HuH-7.5 (cell line): ENCODE data around the gene EXOC6.
"Not testable (repeated sequence)": the region's sequence is repeated elsewhere in the genome, so short reads cannot be mapped to it uniquely, and the experiment has no call there.

Experiments
- DNase-seq: peaks from one replicate; pipeline ENCODE4 v3.0.0; 2011; ENCODE audit warnings: low spot score

Gene EXOC6

DNA sequence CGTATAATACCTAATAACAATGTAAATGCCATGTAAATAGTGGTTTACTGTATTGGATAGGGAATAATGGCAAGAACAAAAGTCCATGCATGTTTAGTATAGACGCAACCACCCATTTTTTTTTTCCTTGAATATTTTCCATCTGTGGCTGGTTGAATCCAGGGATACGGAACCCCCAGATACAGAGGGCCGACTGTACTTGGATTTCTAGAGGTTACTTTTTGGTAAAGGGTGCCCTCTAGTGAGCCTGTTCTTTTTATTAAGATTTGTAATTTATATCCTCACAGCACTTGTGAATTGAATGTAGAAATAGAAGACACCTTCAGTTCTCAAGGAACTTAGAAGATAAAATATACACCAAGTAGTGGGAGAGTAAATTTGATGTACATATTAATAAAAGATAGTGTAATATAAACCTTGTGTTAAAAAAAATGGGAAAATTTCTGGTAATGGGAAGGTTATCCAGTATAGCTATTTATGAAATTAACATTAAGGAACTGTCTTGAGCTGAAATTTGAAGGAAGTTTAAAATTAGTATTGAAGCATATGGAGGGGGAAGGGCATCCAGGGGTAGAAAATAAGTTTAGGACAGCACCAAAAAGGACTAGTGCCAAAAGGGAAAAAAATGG lies 32.0 kb downstream of the EXOC6 start:
- no peak for DNase-seq

DNA sequence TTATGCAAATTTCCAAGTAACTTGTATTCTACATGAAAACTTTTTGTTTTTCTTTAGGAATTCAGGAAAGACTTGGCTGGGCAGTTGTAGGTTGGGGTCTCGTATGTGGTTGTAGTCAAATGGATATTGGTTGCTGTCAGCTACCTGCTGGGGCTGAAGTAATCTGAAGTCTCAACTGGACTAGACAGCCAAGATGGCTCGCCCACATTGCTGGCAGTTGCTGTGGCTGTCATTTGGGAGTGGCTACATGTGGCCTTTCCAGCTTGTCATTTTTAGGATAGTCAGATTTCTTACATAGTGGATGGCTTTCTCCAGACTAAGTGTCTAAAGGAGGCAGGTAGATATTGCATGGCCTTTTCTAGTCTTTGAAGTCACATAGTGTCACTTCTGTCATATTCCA lies 32.6 kb downstream of the EXOC6 start:
- no peak for DNase-seq

DNA sequence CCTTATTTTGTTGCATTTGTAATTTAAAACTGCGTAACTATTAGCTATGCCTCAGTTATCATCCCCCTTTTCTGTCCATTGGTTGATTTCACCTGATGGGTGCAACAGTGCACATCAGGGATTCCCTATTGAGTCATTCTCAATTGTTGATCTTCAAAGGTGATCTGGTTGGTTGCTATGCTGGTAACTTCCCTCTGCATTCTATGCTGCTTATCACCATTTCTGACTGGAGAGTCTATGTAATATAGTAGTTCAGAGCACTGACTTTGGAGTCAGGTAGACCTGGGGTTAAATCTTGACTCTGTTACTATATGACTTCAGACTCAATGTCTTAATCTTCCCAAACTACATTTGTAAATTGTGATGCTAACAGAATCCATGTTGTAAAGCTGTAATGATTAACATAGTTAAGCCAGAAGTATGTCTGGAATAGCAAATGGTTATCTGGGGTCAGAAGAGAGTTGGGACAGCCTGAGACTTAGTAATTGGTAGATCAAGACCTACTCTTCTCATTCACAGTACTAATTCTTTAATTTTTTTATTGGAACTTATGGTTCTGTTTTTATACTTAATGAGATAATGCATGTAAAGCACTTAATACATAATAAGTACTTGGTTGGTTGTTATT lies 38.1 kb downstream of the EXOC6 start:
- no peak for DNase-seq

DNA sequence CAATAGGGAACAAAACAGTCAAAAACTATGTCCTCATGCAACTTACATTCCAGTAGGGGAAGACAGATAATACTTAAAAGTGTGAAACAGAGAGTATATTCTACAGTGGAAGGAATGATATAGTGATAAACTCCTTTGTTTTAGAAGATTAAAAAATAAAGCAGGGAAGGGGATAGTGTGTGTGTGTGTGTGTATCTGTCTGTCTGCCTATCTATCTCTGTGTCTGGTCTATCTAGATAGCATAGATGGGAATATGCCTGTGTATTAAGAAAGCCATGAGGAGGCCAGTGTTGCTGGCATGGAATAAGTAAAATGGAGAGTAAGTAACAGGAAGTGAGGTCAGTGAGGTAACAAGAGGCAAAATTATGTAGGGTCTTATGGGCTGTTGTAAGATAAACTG lies 42.2 kb downstream of the EXOC6 start:
- no peak for DNase-seq

DNA sequence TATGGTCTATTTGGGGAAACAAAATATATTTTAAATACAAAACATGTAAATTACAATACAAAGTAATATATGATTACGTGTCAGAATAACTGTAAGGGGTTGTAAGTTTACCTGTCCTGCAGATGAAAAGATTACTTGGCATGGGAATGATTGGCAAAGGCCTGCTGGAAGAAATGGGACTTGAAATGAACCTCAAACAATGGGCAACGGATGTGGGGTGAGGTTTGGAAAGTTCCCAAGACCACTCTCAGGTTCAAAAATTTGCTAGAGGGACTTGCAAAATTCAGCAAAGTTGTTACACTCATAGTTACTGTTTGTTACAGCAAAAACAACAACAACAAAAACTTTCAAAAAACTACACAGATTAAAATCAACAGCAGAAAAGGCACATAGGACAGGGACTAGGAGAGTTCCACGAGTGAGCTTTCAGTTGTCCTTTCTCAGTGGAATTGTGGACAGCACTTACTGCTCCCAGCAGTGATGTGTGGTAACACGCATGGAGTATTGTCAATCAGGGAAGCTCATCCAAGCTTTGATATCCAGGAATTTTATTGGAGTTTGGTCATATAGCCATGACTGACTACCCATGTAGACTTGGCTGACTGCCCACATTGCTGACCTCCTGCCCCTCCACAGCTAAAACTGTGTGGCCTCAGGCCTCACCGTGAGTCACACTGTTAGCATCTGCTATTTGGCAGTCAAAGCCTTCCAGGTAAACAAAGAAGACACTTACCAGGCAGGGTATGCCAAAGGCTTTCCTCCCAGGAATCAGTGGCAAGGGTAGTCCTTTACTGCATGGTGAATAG lies 43.8 kb downstream of the EXOC6 start:
- peak; percentile 22 for DNase-seq

DNA sequence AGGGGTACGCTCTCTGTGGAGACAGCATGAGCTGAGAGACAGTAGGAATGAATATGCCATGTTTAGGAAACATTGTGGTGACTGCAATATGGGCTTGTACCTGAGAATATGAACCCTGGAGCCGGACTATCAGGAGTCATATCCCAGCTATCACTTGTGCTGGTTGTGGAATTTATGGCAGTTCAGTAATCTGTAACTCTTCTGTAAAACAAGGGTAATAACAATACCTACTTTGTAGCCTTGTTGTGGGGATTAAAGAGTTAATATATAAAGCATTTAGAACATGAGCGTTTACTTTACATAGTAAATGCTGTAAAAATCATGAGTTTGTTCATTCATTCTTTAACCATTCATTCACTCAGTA lies 44.4 kb downstream of the EXOC6 start:
- DNase-seq, result no peak

DNA sequence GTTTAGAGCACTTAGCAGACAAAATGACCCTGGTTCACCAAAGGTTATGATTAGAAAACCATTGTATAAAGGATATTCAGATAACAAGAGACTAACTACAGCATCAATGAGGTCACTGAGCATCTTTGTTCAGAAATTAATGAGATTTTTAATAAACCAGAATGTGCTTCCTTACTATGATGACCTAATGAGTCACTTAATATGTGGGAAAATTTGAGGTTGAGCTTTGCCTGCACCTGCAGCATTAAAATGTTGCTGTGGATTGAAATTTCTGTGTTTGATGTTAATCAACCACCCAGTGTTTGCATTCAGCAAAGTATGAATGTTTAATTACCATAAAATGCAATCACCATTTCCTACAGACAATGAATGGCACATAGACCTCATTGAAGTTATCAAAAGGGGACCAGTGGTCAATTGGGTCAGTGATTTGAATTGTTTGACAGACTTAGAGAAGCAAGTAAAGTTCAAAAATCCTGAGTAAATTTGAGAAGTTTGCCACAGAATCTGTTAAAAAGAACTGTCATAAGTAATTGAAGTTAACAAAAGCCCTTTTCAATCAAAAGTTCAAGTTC lies 45.8 kb downstream of the EXOC6 start:
- DNase-seq, result no peak

DNA sequence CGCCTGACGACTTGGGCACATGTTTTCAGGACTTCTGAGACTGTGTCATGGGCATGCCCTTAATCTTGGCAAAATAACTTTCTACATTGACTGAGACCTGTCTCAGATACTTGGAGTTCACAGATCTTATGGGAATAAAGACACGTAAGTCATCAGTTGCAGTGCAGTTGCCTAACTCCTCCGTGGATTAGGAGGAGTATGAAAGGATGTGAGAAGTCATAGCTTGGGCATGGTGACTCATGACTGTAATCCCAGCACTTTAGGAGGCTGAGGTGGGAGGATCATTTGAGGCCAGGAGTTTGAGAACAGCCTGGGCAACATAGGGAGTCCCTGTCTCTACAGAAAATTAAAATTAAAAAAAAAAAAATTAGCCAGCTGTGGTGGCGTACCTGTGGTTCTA lies 49.6 kb downstream of the EXOC6 start:
- DNase-seq, result no peak

DNA sequence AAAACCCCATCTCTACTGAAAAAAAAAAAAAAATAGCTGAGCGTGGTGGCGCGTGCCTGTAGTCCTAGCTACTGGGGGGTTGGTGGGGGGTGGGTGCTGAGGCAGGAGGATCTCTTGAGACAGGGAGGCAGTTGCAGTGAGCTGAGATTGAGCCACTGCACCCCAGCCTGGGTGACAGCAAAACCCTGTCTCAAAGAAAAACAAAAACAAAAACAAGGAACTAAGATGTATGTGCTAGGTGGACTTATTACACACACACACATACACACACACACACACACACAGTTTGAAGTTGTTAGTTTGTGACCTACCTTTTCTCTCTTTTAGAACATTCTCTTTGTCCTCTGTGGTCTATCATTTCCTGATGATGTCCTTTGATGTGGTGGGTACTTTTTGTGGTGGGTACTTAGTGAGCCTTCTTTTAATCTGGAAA lies 53.5 kb downstream of the EXOC6 start:
- no peak for DNase-seq

DNA sequence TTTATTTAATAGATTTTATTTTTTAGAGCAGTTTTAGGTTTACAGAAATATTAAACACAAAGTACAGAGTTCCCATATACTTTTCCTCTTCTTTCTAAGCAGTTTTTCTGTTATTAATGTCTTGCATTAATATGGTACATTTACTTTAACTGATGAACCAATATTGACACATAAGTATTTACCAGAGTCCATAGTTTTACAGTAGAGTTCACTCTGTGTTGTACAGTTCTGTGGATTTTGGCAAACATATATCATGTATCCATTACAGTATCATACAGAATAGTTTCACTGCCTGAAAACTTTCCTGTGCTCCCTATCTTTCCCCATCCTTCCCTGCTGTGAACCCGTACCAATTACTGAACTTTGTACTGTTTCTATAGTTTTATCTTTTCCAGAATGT lies 55.3 kb downstream of the EXOC6 start:
- no peak for DNase-seq

DNA sequence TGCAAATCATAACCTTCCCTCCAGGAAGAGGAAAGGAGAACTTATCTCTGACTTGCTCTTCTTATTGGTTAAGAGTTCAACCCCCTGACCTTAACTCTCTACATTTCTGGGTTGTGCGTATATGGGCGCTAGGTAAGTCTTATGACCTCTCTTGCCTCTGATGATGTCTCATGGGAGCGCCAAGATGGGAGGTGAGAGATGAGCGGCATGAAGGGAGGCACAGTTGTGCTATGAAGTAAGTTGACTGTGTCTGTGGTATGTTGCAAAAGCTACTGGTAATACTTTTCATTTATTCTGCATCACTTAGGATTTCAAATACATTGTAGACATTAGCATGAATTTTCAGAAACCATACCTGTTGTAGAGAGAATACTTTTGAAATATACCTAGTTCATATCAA lies 59.0 kb downstream of the EXOC6 start:
- DNase-seq, result no peak

DNA sequence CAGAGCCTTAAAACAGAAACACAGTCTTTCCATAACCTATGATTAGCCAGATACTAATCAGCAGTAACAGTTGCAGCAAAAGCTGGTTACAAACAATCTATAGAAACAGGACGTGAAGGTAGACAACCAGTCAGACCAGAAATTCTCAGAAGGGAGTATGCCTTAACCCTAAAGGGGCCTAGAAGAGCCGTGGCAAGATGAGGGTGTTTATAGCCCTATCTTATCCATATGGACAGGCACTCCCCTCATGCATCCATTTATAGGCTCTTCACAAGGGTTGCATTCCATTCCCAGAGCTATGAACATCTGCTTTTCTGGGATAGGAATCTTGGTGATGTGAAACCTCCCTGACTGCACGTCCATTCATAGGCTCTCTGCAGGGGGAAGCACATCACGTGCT lies 64.3 kb downstream of the EXOC6 start:
- DNase-seq, result not testable (repeated sequence)

DNA sequence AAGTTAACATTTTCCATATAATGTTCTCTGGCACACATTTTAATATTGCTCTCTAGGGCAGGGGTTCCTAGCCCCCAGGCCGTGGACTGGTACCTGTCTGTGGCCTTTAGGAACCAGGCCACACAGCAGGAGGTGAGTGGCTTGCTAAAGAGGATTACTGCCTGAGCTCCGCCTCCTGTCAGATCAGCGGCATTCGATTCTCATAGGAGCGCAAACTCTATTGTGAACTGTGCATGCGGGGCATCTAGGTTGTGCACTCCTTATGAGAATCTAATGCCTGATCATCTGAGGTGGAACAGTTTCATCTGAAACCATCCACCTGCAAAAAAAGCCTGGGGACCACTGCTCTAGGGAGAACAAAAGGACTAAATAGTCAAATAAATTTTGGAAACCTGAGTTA lies 65.7 kb downstream of the EXOC6 start:
- no peak for DNase-seq

DNA sequence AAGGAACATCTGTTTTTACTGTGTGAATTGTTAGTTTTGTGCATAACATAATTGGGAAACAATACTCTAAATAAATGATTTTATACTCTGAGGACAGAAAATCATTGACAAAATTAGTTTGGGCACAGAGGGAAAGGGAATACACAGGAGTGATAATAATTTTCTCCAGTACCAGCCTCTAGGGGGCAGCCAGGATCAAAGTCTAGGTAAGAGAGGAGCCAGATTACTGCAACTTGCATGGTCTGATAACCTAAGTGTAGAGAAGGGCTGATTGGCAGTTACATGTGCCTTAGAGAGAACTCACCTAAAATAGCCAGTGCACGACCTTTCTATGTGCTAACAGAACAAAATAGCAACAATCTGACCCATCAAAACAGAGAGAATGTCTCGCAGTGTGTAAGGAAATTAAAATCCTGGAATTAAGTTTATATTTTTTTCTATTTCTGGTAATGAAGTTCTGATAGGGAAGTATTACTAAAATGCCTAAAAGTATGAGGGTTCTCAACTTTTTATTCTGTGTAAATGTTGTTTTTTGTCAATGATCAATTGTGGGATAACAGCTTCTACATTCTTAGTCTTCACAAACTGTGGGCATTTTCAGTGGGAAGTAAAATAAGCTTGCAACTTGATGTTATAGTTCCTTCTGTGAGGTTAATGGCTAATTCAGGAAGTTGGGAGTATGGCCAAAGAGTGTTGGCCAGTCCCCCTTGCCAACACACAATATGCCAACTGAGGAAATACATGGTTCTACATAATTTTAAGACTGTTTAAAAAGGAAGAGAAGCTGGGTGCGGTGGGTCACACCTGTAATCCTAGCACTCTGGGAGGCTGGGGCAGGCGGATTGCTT lies 66.4 kb downstream of the EXOC6 start:
- DNase-seq, result peak; percentile 13

DNA sequence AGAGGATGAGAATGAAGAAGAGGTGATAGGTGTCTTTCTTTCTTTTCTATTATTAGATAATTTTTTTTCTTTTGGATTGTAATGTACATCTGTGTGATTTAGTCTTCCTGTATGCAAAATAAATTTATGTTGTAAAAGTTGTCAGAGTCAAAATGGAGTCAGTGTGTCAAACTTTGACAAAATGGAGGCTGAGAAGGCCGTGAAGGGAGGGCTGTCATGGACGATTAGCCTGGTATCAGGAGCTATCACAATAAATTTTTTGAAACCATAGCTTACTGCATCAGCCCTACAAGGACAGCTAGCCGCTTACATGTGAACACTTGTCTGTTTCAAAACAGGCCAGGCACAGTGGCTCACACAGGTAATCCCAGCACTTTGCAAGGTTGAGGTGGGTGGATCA lies 67.6 kb downstream of the EXOC6 start:
- no peak for DNase-seq

DNA sequence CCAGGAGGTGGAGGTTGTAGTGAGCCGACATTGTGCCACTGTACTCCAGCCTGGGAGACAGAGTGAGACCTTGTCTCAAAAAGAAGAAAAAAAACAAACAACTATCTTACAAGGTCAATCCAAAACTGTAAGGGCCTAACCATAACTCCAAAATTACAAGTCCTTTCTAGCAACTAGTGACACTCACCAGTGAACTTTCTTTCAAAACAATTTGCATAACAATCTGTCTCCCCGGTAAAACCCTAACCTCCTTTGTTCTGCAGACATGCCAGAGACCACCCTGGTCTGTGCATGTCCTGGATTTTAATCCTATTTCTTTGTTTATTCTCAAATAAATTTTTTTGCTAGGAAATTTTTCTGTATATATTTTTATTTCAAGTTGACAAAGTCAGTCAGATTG lies 68.1 kb downstream of the EXOC6 start:
- no peak for DNase-seq

DNA sequence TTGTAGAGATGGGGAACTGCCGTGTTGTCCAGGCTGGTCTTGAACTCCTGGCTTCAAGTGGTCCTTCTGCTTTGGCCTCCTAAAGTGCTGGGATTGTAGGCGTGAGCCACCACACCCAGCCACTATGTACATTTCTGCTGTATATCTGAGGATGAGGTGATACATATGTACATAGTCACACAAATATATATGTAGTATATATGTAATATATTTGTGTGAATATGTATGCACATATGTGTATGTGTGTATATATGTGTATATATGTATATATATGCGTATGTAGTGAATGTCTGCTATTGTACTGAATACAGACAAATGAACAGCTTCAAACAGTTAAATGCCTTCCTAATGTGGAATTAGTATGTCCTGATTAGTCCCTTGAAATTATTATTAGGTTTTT lies 70.3 kb downstream of the EXOC6 start:
- no peak for DNase-seq

DNA sequence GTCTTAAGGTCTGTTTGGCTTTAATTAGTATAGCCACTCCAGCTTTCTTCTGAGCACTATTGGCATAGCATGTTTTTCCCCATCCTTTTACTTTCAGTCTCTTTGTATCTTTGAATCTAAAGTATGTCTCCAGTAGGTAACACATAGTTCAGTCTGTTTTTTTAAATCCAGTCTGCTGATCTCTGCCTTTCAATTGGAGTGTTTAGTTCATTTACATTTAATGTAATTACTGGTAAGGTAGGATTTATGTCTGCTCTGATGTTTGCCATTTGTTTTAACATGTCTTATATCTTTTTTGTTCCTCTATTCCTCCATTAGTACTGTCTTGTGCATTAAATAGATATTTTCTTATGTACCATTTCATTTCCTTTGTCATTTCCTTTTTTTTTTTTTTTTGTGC lies 72.5 kb downstream of the EXOC6 start:
- DNase-seq, result no peak

DNA sequence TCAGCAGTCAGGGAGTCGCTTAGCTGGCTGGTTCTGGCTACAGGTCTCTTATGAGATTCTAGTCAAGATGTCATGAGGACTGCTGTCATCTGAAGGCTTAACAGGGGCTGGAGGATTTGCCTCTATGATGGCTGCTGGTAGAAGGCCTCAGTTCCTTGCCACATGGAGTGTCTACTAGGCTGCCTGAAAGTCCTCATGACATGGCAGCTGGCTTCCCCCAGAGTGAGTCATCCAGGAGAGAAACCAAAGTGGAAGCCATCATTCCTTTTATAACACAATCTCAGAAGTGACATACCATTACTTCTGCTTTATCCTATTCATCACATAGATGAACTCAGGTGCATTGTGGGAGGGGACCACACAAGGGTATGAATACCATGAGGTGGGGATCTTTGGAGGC lies 75.1 kb downstream of the EXOC6 start:
- DNase-seq, result no peak

DNA sequence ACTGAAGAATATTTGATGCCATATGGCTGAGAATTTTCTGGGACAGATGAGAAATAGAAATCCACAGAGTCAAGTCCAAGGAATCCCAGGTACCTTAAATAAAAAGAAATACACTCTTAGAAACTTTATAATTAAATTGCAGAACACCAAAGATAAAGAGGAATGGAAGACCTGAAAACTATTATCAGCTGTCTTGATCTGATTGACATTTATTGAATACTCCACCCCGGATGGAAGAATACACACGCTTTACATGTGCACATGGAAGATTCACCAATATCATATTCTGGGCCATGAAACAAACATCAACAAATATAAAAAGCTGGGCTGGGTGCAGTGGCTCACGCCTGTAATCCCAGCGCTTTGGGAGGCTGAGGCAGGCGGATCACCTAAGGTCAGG lies 81.6 kb downstream of the EXOC6 start:
- DNase-seq, result no peak

DNA sequence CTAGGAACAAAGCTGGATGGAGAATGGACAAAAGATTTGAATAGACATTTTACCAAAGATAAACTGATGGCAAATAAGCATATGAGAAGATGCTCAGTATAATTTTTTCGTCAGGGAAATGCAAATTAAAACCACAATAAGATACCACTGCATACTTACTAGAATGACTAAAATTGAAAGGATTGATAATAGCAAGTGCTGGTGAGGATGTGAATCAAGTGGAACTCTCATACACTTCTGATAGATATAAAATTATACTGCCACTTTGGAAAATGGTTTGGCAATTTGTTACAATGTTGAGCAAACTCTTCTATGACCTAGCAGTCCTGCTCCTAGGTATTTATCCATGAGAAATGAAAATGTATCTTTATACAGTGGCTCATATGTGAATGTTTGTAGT lies 83.3 kb downstream of the EXOC6 start:
- DNase-seq, result no peak

DNA sequence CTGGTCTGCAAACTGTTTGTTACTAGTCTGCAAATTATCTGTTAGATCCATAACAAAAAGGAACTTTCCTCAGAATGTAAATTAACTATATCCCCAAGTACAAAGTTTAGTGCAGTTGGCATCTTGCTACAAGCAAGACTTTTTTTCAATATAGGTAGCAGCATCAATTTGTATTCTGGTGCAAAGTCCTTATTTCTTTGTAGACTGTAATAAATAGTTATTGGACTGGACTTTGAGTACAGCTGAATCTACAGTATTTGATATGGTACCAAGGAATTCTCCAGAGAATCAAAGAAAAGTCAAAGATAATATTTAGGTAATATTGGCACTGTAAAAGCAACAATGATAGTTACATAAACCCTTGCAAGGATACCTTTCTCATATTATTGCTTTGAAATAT lies 89.6 kb downstream of the EXOC6 start:
- DNase-seq, result no peak
